GM12892 (cell line): Measurements from ENCODE around the gene CCS.
"Not testable (repeated sequence)": the region's sequence is repeated elsewhere in the genome, so short reads cannot be mapped to it uniquely, and the experiment has no call there.

ENCODE experiments used
- DNase-seq: peaks from one replicate; pipeline ENCODE4 v3.0.0; 2011; ENCODE audit not compliant: insufficient read length
- FAIRE-seq: peaks from 2 replicates; lab custom pipeline; 2011; peaks lifted over from hg19 to GRCh38; lab: Jason Lieb, UNC
- POLR2A ChIP-seq: IDR thresholded peaks from 2 replicates; pipeline ENCODE4 v1.6.1; 2011; ENCODE audit warnings: low read depth, low read length, control low read depth
- POLR2AphosphoS5 ChIP-seq: IDR thresholded peaks from 2 replicates; pipeline ENCODE4 v1.6.1; 2011; ENCODE audit warnings: low read depth, low read length, control low read depth
- TAF1 ChIP-seq: IDR thresholded peaks from 2 replicates; pipeline ENCODE4 v1.6.1; 2011; ENCODE audit warnings: low read depth, mild to moderate bottlenecking, control low read depth, low read length, borderline replicate concordance

The CCS gene

GRCh38 chr11:66580803-66581202 lies 12.2 kb upstream of the CCS start:
- TF ChIP-seq POLR2AphosphoS5, result no peak
- no peak for TF ChIP-seq TAF1
- no peak for TF ChIP-seq POLR2A

DNA sequence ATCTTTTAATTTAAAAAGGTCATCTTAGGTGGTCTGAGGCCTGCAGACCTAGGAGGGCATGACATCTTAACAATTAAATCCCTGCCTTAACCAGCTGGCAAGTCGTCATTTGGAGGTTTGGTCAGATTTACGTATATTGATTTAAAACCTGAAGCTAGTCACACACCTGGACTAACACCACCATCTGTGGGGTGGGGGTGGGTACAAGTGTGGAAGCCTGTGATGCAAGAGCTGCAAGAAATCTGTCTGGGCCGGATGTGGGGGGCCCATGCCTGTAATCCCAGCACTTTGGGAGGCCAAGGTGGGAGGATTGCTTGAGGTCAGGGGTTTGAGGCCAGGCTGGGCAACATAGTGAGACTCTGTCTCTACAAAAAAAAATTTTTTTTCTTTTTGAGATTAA lies 11.7 kb upstream of the CCS start:
- no peak for FAIRE-seq
- no peak for DNase-seq
- no peak for TF ChIP-seq TAF1
- TF ChIP-seq POLR2AphosphoS5, result no peak
- TF ChIP-seq POLR2A, result no peak

More at GRCh38 chr11:66580803-66581202, 12.2 kb upstream of the CCS start:
- FAIRE-seq (no peak), DNase-seq (no peak)

- DNase-seq, FAIRE-seq: not testable (repeated sequence)
Measured at GRCh38 chr11:66582565-66583147, 10.3 kb upstream of the CCS start.

- not testable (repeated sequence) for FAIRE-seq, DNase-seq
Measured at GRCh38 chr11:66585447-66585846, 7.5 kb upstream of the CCS start.

GRCh38 chr11:66586136-66586535 lies 6.8 kb upstream of the CCS start:
- FAIRE-seq, result no peak
- no peak for TF ChIP-seq POLR2A
- no peak for DNase-seq

- not testable (repeated sequence) for FAIRE-seq, DNase-seq
Measured at GRCh38 chr11:66589315-66589714, 3.7 kb upstream of the CCS start.

- FAIRE-seq (no peak), DNase-seq (no peak)
- TF ChIP-seq POLR2A (no peak), POLR2AphosphoS5 (no peak), TAF1 (no peak)
Measured at GRCh38 chr11:66589996-66590675, 2.8 kb upstream of the CCS start.

DNA sequence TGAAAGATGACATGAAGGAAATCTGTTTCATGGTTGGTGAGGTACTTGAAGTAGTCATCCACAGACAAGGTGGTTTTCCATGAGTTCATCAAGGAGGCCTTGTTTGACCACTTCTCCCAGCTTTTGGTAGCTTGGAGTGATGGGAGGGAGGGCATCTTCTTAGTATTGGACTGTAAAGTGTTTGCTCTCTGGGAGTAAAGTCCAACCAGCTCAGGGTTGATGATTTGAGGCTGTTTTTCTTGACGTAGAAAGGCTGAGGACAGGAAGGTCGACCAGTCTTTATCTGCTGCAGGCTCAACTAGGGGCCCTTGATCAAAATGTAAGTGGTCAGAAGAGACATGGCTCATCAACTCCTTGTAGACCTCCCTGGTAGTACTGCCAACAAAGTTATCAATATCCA lies 1.8 kb upstream of the CCS start:
- TF ChIP-seq TAF1 (no peak), POLR2AphosphoS5 (no peak)
- DNase-seq, result no peak
- no peak for FAIRE-seq

DNA sequence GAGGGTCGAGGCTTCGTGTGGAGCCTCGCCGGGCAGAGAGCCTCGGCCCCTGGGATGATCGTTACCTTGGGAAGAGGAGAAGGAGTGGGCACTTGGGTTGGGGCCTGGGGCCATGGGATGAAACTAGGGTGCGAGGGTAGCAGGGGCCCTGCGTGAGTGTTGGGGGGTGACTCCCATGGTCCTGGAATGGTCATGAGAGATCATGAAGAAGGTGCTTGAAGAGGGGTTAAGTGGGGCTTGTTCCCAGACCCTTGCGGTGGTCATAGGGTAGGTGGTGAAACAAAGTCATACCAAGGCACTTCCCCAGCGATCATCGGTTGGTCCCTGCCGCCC lies 284 bp downstream of the CCS start:
- no peak for TF ChIP-seq POLR2AphosphoS5
- TF ChIP-seq POLR2A, result no peak
- no peak for TF ChIP-seq TAF1
- DNase-seq (no peak), FAIRE-seq (no peak)

DNA sequence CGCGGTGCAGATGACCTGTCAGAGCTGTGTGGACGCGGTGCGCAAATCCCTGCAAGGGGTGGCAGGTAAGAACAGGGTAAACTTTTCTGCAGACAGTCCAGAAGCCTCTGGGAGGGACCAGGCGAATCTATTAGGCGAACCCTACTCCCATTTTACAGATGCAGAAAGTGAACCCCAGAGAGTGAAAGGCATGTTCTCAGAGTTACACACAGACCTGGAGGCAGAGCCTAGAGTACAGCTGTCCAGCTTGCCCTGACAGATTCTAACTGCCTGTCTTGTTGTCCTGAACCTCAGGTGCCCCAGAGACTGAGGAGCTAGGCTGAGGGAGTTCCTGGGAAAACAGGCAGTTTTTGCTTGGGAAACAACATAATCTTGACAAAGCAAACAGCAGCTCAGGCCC lies 665 bp downstream of the CCS start:
- FAIRE-seq (no peak), DNase-seq (no peak)
- TF ChIP-seq POLR2A (no peak), TAF1 (no peak), POLR2AphosphoS5 (no peak)

DNA sequence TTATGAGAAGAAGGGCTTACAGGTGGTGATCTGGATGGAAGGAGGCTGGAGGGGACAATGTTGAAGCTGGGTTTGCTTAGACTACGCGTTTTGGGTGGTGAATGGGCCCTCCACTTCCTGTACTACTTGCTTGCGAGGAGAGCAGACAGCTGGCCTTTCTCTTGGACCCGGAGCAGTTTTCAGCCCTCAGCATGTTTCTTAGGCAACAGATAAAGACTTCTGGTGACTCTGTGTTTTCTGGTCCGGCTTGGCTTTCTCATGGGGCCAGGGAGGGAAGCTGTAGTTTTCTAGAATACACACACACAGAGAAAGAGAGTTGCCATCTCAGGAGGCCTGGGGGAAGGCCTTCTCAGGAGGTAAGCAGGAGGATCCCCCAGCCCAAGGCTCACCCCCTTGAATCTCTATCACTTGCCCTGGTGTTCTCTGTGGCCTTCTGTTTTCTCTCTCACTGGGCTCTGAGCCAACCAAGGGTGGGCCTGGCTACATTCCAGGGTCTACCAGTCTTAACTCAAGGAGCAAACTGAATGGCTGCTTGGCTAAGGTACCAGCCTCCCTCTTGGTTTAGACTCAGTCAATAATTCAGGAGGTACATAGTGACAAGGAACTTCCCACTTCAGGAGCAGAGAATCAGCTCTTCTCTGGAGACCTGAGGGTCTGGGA lies 2.4 kb downstream of the CCS start:
- DNase-seq, result no peak
- TF ChIP-seq POLR2AphosphoS5, result no peak
- no peak for TF ChIP-seq POLR2A
- TF ChIP-seq TAF1, result no peak
- no peak for FAIRE-seq

DNA sequence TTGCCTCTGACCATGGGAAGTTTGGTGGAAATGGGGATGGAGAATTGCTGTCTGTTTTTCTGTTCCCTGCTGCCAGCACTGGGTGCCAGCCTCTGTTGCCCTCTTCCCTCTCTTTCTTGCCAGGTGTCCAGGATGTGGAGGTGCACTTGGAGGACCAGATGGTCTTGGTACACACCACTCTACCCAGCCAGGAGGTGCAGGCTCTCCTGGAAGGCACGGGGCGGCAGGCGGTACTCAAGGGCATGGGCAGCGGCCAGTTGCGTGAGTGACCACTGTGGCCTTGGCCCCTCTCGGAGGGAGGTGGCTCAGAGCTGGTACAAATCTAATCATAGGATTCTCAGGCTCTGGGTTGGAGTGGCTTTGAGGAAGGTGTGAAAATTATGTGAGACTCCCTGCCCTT lies 6.0 kb downstream of the CCS start:
- DNase-seq (no peak), FAIRE-seq (no peak)
- no peak for TF ChIP-seq POLR2A
- TF ChIP-seq TAF1, result no peak
- TF ChIP-seq POLR2AphosphoS5, result no peak

DNA sequence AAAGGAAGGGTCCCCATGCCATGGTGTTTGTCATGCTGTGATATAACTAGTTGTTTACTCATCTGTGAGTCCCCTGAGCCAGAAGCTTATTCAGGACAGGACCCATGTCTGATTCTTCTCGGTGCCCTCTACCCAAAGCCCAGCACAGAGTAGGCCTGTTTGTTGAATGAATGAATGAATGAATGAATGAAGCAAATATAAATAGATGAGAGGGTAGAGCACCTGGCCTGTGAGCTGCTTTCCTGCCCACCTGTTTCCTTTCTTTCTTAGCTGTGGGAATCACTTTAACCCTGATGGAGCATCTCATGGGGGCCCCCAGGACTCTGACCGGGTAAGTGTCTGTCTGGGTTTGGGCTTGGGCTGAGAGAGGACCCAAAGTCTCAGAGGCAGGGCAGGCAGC lies 7.2 kb downstream of the CCS start:
- FAIRE-seq (no peak), DNase-seq (no peak)
- TF ChIP-seq TAF1 (no peak), POLR2AphosphoS5 (no peak), POLR2A (no peak)

DNA sequence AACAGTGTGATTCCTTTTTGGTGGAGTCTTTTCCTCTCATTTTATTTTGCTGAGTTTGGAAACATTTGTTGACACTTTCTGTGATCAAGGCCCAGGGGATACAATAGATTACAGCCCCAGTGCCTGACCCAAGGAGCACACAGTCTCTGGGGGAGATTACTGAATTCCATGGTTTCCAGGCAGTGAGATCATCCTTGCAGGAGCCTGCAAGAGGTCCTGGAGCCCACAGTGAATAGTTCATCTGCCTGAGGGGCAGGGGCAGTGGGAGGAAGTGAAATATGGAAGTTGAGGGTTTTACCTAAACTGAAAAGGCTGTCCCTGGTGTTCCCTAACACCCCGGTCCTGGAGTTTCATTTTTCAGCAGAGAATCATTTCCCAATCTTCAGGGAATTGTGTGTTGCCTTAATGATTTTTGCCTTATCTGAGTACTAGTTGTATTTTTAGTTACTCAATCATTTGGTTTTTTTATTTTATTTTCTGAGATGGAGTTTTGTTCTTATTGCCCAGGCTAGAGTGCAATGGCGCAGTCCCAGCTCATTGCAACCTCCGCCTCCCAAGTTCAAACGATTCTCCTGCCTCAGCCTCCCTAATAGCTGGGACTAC lies 7.7 kb downstream of the CCS start:
- TF ChIP-seq TAF1 (no peak), POLR2AphosphoS5 (no peak), POLR2A (no peak)
- FAIRE-seq, result no peak
- no peak for DNase-seq
